CD4-positive, alpha-beta T cell treated with Interleukin-17A for 1 hour (primary cell): ENCODE data around the gene OR2F1.
"Not testable (repeated sequence)": the region's sequence is repeated elsewhere in the genome, so short reads cannot be mapped to it uniquely, and the experiment has no call there.

Source experiments
- DNase-seq: peaks from one replicate; pipeline ENCODE4 v3.0.0-alpha.2; 2020

Gene OR2F1

GRCh38 chr7:144010061-144010460, 55.4 kb downstream of the OR2F1 start:
- DNase-seq = not testable (repeated sequence)

- not testable (repeated sequence) for DNase-seq
These were observed 56.2 kb downstream of the OR2F1 start for GRCh38 chr7:144010821-144011220.

- DNase-seq = no peak
These were observed 57.0 kb downstream of the OR2F1 start for GRCh38 chr7:144011458-144012230.
